MM.1S (cell line): ENCODE measurements around the gene PPP1R26.

ENCODE experiments used
- DNase-seq: peaks from one replicate; pipeline ENCODE4 v3.0.0-alpha.2; 2015
- H2AFZ ChIP-seq: fragments of 300-600 bp; sonication (generic); 2 replicates; pipeline ENCODE4 v1.6.0; 2016; ENCODE audit warnings: antibody characterized with exemption, low read length
- H3F3A ChIP-seq: fragments of 300-600 bp; sonication (generic); 2 replicates; pipeline ENCODE4 v1.6.1; 2016; ENCODE audit warnings: mild to moderate bottlenecking, antibody characterized with exemption, low read length, moderate library complexity, mixed read lengths; ENCODE audit not compliant: insufficient read depth
- H3K27ac ChIP-seq: fragments of 300-600 bp; sonication (generic); 2 replicates; pipeline ENCODE4 v1.5.1; 2016; ENCODE audit warnings: mild to moderate bottlenecking, low read length
- H3K27me3 ChIP-seq: fragments of 300-600 bp; sonication (generic); replicated peaks from 2 replicates; pipeline ENCODE4 v1.6.0; 2016; ENCODE audit warnings: low read length; ENCODE audit not compliant: insufficient read depth
- H3K36me3 ChIP-seq: fragments of 300-600 bp; sonication (generic); replicated peaks from 2 replicates; pipeline ENCODE4 v1.6.1; 2016; ENCODE audit warnings: mild to moderate bottlenecking, low read length, mixed read lengths; ENCODE audit not compliant: insufficient read depth
- H3K4me1 ChIP-seq: fragments of 300-600 bp; sonication (generic); 2 replicates; pipeline ENCODE4 v1.6.1; 2016; ENCODE audit warnings: low read length, mixed read lengths
- H3K4me2 ChIP-seq: fragments of 300-600 bp; sonication (generic); 2 replicates; pipeline ENCODE4 v1.6.0; 2016; ENCODE audit warnings: low read depth, low read length
- H3K4me3 ChIP-seq: fragments of 300-600 bp; sonication (generic); 2 replicates; pipeline ENCODE4 v1.5.1; 2016; ENCODE audit warnings: low read length, mixed read lengths
- H3K79me2 ChIP-seq: fragments of 300-600 bp; sonication (generic); 2 replicates; pipeline ENCODE4 v1.6.1; 2016; ENCODE audit warnings: mixed run types, low read length, mixed read lengths
- H3K9ac ChIP-seq: fragments of 300-600 bp; sonication (generic); 2 replicates; pipeline ENCODE4 v1.6.1; 2016; ENCODE audit warnings: low read length, mixed read lengths
- H3K9me2 ChIP-seq: fragments of 300-600 bp; sonication (generic); replicated peaks from 2 replicates; pipeline ENCODE4 v1.6.1; 2016; ENCODE audit warnings: mild to moderate bottlenecking, low read length, mixed read lengths; ENCODE audit not compliant: insufficient read depth
- H3K9me3 ChIP-seq: fragments of 300-600 bp; sonication (generic); replicated peaks from 2 replicates; pipeline ENCODE4 v1.6.1; 2016; ENCODE audit warnings: mild to moderate bottlenecking, low read length, mixed read lengths; ENCODE audit not compliant: insufficient read depth
- H4K20me1 ChIP-seq: fragments of 300-600 bp; sonication (generic); 2 replicates; pipeline ENCODE4 v1.6.1; 2016; ENCODE audit warnings: mild to moderate bottlenecking, low read length, moderate library complexity, mixed read lengths; ENCODE audit not compliant: insufficient read depth
- CTCF ChIP-seq: fragments of 300-600 bp; sonication (generic); IDR thresholded peaks from 2 replicates; pipeline ENCODE4 v1.5.1; 2016; ENCODE audit warnings: antibody characterized with exemption, low read length, mixed read lengths
- EZH2 ChIP-seq: fragments of 300-600 bp; sonication (generic); optimal IDR thresholded peaks from 2 replicates; pipeline ENCODE3; 2017; ENCODE audit warnings: low read depth, mild to moderate bottlenecking, antibody characterized with exemption, low read length, mixed read lengths
- EZH2phosphoT487 ChIP-seq: fragments of 300-600 bp; sonication (generic); IDR thresholded peaks from 2 replicates; pipeline ENCODE4 v1.6.1; 2018; ENCODE audit warnings: antibody characterized with exemption, low read length

Gene PPP1R26

GRCh38 chr9:135521608-135522095 lies 42.1 kb downstream of the PPP1R26 start:
- peaks cover 17% of the 10 kb centered on the region for H3K27me3 ChIP-seq
- H3K4me3 ChIP-seq, result no peak overlapping the region
- H3K4me2 ChIP-seq, result no peak overlapping the region

GRCh38 chr9:135522137-135522877 lies 42.7 kb downstream of the PPP1R26 start:
- Histone ChIP-seq H3K27ac (no peak overlapping the region), H3K4me1 (no peaks in the 10 kb centered on the region), H3K9ac (no peak overlapping the region), H4K20me1 (no peaks in the 10 kb centered on the region), H3K27me3 (peaks cover 12% of the 10 kb centered on the region), H3F3A (no peaks in the 10 kb centered on the region), H2AFZ (no peak overlapping the region), H3K36me3 (no peaks in the 10 kb centered on the region), H3K4me2 (no peak overlapping the region), H3K9me2 (no peaks in the 10 kb centered on the region), H3K4me3 (no peak overlapping the region), H3K9me3 (no peaks in the 10 kb centered on the region), H3K79me2 (no peaks in the 10 kb centered on the region)
- DNase-seq, result no peak
- TF ChIP-seq EZH2, result no peak
- no peak for TF ChIP-seq EZH2phosphoT487
- TF ChIP-seq CTCF, result no peak

More at GRCh38 chr9:135521608-135522095, 42.1 kb downstream of the PPP1R26 start:
- Histone ChIP-seq H3K9me3 (no peaks in the 10 kb centered on the region), H3K27ac (no peak overlapping the region), H2AFZ (no peak overlapping the region), H3K4me1 (no peaks in the 10 kb centered on the region), H3K9ac (no peak overlapping the region), H3F3A (no peaks in the 10 kb centered on the region), H4K20me1 (no peaks in the 10 kb centered on the region), H3K36me3 (no peaks in the 10 kb centered on the region), H3K79me2 (no peaks in the 10 kb centered on the region), H3K9me2 (no peaks in the 10 kb centered on the region)
- no peak for TF ChIP-seq EZH2
- no peak for TF ChIP-seq EZH2phosphoT487
- TF ChIP-seq CTCF, result no peak
- DNase-seq, result no peak

- H3K9ac ChIP-seq, result no peak overlapping the region
- H3K36me3 ChIP-seq, result no peaks in the 10 kb centered on the region
Observed at GRCh38 chr9:135522931-135523330, 43.3 kb downstream of the PPP1R26 start.

More at GRCh38 chr9:135522931-135523330, 43.3 kb downstream of the PPP1R26 start:
- Histone ChIP-seq H2AFZ (no peak overlapping the region), H3K9me3 (no peaks in the 10 kb centered on the region), H3K27ac (no peak overlapping the region), H3F3A (no peaks in the 10 kb centered on the region), H3K4me3 (no peak overlapping the region), H3K27me3 (peaks cover 6% of the 10 kb centered on the region), H3K9me2 (no peaks in the 10 kb centered on the region), H4K20me1 (no peaks in the 10 kb centered on the region), H3K79me2 (no peaks in the 10 kb centered on the region), H3K4me1 (no peaks in the 10 kb centered on the region), H3K4me2 (no peak overlapping the region)
- no peak for TF ChIP-seq CTCF
- TF ChIP-seq EZH2phosphoT487, result no peak
- TF ChIP-seq EZH2, result no peak
- no peak for DNase-seq
